22Rv1 (cell line): ENCODE data around the gene AMOTL2.

ENCODE experiments used
- H3K27ac ChIP-seq: fragments of 450-650 bp; 2 replicates; pipeline ENCODE4 v1.5.1; 2017
- ZFX ChIP-seq: fragments of 450-650 bp; IDR thresholded peaks from 2 replicates; pipeline ENCODE4 v1.6.1; 2017; ENCODE audit warnings: antibody characterized with exemption, borderline replicate concordance
- TF ChIP-seq, protein P1 (sequence below): fragments of 450-650 bp; IDR thresholded peaks from 2 replicates; pipeline ENCODE4 v1.5.1; 2017; ENCODE audit warnings: mild to moderate bottlenecking

AMOTL2 gene

DNA sequence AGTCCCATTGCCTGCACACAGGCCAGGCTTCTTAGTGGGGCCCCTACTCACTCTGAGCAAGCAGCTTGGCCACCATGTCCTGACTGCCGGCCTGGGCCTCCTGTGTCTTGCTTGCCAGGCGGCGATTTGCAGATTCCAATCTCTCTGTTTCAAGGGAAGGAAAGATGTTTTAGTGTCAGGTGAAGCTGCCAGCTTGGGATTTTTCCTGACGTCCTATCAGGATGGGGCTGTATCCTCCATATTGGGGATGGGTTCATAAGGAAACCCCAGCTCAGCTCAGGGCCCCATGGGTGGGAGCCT is 8.5 kb downstream of the AMOTL2 start:
- TF ChIP-seq, protein P1, sequence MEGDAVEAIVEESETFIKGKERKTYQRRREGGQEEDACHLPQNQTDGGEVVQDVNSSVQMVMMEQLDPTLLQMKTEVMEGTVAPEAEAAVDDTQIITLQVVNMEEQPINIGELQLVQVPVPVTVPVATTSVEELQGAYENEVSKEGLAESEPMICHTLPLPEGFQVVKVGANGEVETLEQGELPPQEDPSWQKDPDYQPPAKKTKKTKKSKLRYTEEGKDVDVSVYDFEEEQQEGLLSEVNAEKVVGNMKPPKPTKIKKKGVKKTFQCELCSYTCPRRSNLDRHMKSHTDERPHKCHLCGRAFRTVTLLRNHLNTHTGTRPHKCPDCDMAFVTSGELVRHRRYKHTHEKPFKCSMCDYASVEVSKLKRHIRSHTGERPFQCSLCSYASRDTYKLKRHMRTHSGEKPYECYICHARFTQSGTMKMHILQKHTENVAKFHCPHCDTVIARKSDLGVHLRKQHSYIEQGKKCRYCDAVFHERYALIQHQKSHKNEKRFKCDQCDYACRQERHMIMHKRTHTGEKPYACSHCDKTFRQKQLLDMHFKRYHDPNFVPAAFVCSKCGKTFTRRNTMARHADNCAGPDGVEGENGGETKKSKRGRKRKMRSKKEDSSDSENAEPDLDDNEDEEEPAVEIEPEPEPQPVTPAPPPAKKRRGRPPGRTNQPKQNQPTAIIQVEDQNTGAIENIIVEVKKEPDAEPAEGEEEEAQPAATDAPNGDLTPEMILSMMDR: no peak
- TF ChIP-seq ZFX: no peak
- H3K27ac ChIP-seq: no peak overlapping the region

- TF ChIP-seq ZFX: no peak
- TF ChIP-seq, protein P1: no peak
- H3K27ac ChIP-seq: no peak overlapping the region
Measured at GRCh38 chr3:134364936-134365765, 9.1 kb downstream of the AMOTL2 start.

DNA sequence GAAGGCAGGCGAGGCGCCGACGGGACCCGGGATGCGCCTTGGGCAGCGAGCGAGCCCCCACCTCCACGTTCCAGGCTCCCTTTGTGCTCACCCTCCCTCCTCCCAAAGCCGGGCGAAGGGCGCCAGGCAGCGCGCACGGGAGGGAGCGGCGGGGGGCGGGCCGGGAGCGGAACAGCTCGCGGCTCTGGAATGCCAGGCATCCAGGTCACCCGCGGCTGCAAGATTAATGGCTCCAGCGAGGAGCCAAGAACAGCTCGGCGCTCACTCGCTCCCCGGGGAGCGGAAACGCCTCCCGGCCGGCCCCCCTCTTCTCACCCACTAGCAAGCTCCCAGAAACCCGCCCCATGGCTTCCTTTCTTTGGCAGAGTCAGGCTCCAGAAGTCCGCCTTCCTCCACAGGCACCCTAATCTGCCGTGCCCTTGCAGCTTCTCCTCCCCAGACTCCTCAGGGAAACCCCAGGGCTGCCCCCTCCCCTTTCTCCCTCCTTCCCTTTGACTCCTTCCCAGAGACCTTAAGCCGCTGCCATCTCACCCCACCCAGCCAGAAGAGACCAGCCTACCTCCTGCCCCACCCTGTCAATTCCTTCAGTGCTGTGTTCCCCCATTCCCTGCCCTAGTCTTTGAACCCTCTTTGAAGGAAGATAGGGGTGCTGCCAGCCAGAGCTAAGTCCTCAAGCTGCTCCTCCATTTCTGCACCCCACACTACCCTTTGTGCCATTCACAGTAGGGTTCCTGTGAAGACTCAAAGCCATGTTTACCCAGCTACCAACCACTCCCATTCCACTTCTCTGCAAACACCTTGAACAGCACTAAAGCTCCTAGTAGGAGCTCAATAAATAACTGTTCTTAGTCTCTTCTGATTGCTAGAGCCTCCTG is 9.9 kb downstream of the AMOTL2 start:
- H3K27ac ChIP-seq: no peak overlapping the region
- TF ChIP-seq ZFX: no peak
- TF ChIP-seq, protein P1: no peak

DNA sequence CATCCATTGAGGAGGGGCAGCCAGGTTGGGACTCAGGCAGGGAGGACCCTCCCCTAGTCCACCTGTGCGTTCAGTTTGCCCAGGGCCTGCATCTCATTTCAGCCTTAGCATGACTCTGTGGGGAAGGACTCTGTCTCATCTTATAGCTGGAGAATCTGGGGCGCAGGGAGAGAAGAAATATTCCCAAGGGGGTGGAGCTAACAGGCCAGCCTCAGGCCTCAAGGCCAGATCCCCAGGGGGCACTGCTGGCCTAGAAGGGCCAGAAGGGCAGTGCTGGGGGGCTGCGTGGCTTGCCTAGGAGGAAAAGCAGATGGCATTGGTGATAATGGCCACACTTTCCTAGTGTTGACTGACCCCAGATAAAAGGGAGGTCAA is 10.9 kb downstream of the AMOTL2 start:
- H3K27ac ChIP-seq: no peak overlapping the region
- TF ChIP-seq, protein P1: no peak
- no peak for TF ChIP-seq ZFX

DNA sequence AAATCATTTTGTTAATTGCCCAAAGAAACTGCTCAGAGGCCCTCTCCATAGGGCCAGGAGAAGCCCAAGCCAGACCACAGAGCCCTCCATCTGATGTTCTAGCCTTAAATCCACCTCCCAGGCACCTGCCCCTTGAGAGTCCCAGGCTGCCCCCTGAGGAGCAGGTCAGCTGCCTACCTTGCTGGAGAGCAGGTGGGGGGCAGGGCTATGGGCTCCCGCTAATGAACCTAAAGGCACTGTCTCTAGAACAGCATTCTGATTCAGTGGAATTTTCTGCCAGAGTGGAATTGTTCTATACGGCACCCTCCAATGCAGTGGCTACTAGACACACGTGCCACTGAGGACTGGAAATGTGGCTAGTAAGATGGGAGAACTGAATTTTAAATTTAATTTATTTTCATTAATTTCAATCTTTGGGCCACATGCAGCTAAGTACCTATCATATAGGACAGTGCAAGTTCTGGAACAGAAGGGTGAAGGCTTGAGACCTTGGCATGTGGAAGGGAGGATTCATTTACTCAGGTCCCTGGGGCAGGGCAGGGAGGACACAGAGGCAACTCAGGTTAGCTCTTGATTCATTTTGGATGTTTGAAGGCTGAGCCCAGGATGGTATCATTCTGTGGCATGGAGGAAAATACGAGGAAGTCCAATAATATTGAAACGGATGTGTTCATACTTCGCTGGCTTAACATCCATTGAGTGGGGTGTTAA is 11.4 kb downstream of the AMOTL2 start:
- no peak overlapping the region for H3K27ac ChIP-seq
- no peak for TF ChIP-seq ZFX
- TF ChIP-seq, protein P1: no peak

DNA sequence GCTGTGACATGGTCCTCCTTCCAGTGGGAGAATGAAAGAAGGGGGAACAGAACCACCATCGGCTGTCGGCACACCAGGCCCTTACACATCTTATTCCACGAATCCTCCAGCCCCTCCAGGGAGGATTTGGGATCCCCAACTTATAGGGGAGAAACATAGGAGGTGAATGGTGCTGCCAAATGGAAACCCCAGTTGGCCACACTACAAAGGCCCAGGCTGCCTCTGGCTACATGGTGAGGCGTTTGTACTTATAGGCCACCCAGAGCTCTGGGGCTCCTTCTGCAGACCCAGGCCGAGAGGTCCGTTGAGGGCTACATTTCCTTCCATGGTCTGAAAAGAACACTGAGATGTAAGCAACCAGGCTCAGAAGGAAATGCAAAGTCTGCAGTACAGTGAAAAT is 12.0 kb downstream of the AMOTL2 start:
- H3K27ac ChIP-seq: no peak overlapping the region
- TF ChIP-seq ZFX: no peak
- TF ChIP-seq, protein P1: no peak
